Thyroid gland (tissue), 4 donors: ENCODE results near the gene PFN1.

Experiments used
- CTCF ChIP-seq, 6 experiments: fragments of 200-600 bp in 3 of 6; fragments of 450-650 bp in 3 of 6; sonication (generic) in 3 of 6; IDR thresholded peaks; one replicate each; pipeline ENCODE4 v1.5.1; 2016 to 2019; ENCODE audit warnings: antibody characterized with exemption in 6 of 6, mild to moderate bottlenecking in 2 of 6, inconsistent platforms in 1 of 6, moderate library complexity in 1 of 6
- POLR2A ChIP-seq, 2 donors: fragments of 450-650 bp; IDR thresholded peaks; one replicate each; pipeline ENCODE4 v1.6.1; 2017; ENCODE audit warnings: antibody characterized with exemption in 2 of 2, mild to moderate bottlenecking in 2 of 2, moderate library complexity in 1 of 2

- TF ChIP-seq POLR2A (IDR thresholded peaks at IDR 0.05): no peak
- no peak for TF ChIP-seq CTCF (IDR thresholded peaks at IDR 0.05)
Measured at GRCh38 chr17:4938688-4939545, 9.4 kb downstream of the PFN1 start.
